Panc1 (cell line): ENCODE data around the gene TYW3. TPM values are rescaled to one million over a fixed set of nuclear protein-coding genes. Genes with fewer than 3 reads are reported as not detected.

Source experiments
- ATAC-seq: fragments of 200-7000 bp; cut with Tn5 transposase; 2 replicates; pipeline ENCODE4 v1.9.1; 2020; ENCODE audit warnings: mild to moderate bottlenecking, moderate library complexity
- BruUV-seq: library from RNA; stranded (reverse); fragments of 400-500 nt; replicated peaks from 2 replicates; lab custom pipeline; 2021; lab: Mats Ljungman, UMichigan
- CTCF ChIA-PET: fragments of 300-600 bp; sonication (Branson Sonifier 250); formaldehyde crosslinking; loops from one replicate; lab custom pipeline; 2022; ENCODE audit warnings: antibody characterized with exemption; lab: Charles Lee
- POLR2A ChIA-PET: fragments of 300-600 bp; sonication (Branson Sonifier 250); formaldehyde crosslinking; loops from one replicate; lab custom pipeline; 2022; ENCODE audit warnings: antibody characterized with exemption; lab: Charles Lee
- DNase-seq: peaks from one replicate; pipeline ENCODE4 v3.0.0-alpha.2; 2010; ENCODE audit warnings: low read depth, low spot score
- H3K27ac ChIP-seq: 2 replicates; pipeline ENCODE4 v1.5.1; 2011; ENCODE audit warnings: mild to moderate bottlenecking, low read length, inconsistent platforms
- H3K27me3 ChIP-seq: fragments of 200-500 bp; sonication (Bioruptor generic); 2 replicates; pipeline ENCODE4 v1.6.0; 2014; ENCODE audit warnings: low read length, inconsistent platforms; ENCODE audit not compliant: control insufficient read depth, insufficient read depth
- H3K36me3 ChIP-seq: fragments of 200-500 bp; sonication (Bioruptor generic); 2 replicates; pipeline ENCODE4 v1.5.1; 2014; ENCODE audit warnings: inconsistent platforms, mild to moderate bottlenecking, low read length, moderate library complexity; ENCODE audit not compliant: control insufficient read depth, insufficient read depth
- H3K4me1 ChIP-seq: 2 replicates; pipeline ENCODE4 v1.5.1; 2011; ENCODE audit warnings: inconsistent platforms, mild to moderate bottlenecking, low read length, moderate library complexity; ENCODE audit not compliant: control insufficient read depth, insufficient read depth
- H3K4me3 ChIP-seq, 2 experiments: 2 replicates each; pipeline ENCODE4 v1.5.1; 2011 to 2012; ENCODE audit warnings: low read depth in 2 of 2, low read length in 2 of 2, mild to moderate bottlenecking in 2 of 2, inconsistent platforms in 1 of 2, moderate library complexity in 1 of 2
- H3K9me3 ChIP-seq: fragments of 200-500 bp; sonication (Bioruptor generic); 2 replicates; pipeline ENCODE4 v1.5.1; 2014; ENCODE audit warnings: low read depth, mild to moderate bottlenecking, inconsistent platforms, low read length, moderate library complexity; ENCODE audit not compliant: control insufficient read depth, insufficient read depth
- POLR2AphosphoS5 ChIP-seq: IDR thresholded peaks from 2 replicates; pipeline ENCODE4 v1.6.1; 2012; ENCODE audit warnings: mild to moderate bottlenecking, low read depth, low read length, moderate library complexity
- SIN3A ChIP-seq: IDR thresholded peaks from 2 replicates; pipeline ENCODE4 v1.6.1; 2012; ENCODE audit warnings: low read depth, mild to moderate bottlenecking, low read length, moderate library complexity, borderline replicate concordance; ENCODE audit not compliant: insufficient read depth
- TCF7L2 ChIP-seq: IDR thresholded peaks from 2 replicates; pipeline ENCODE4 v1.6.1; 2011; ENCODE audit warnings: mild to moderate bottlenecking, low read depth, low read length, inconsistent platforms
- in situ Hi-C: cut with HindIII; loops from 2 replicates; pipeline ENCODE4 v1.10.0; 2016; ENCODE audit warnings: low sequenced_read_pairs, low pct_unique_long_range_greater_than_20kb
- intact Hi-C: fragments of 100-400 bp; cut with micrococcal nuclease; formaldehyde crosslinking; loops from one replicate; pipeline ENCODE4 v1.10.0; 2022; ENCODE audit not compliant: unreplicated experiment
- total RNA-seq: library from RNA; stranded (reverse); gene quantifications from one replicate; pipeline ENCODE4 v1.2.1, GENCODE V29; 2021; ENCODE audit not compliant: unreplicated experiment
- TF ChIP-seq, protein P1 (sequence below), 2 experiments: IDR thresholded peaks; 2 replicates each; pipeline ENCODE4 v1.6.1; 2011 to 2012; ENCODE audit warnings: low read depth in 2 of 2, control low read depth in 1 of 2, low read length in 1 of 2, mild to moderate bottlenecking in 1 of 2, moderate library complexity in 1 of 2; ENCODE audit not compliant: insufficient read depth in 1 of 2
- TF ChIP-seq, protein P2 (sequence below): fragments of 450-650 bp; IDR thresholded peaks from 2 replicates; pipeline ENCODE4 v1.5.1; 2017; ENCODE audit warnings: mild to moderate bottlenecking

The TYW3 gene
- total RNA-seq, 1 experiment from 2014 or later = 20.0 TPM

DNA sequence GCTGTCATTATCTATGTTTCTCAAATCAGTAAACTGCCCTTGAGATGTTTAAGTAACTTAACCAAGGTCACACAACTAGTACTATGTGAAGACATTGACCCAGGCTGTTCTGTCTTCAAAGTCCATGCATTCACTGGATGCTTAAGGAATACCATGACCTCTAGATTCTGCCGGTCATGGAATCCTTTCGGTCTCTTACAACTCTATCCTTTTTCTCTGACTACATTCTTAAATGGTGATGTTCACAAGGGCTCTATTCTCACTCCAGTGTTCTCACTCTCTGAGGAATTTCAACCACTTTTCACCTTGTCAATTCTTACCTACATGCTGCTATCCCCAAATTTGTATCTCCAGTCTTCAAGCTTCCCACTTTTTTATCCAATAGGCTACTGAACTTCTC, 15.3 kb upstream of the TYW3 start:
- H3K36me3 ChIP-seq = peaks cover 2% of the 10 kb centered on the region; the same call in 1 of the 2 replicates
- ChIA-PET POLR2A (no interaction called here), CTCF (no interaction called here)
- H3K27me3 ChIP-seq = no peaks in the 10 kb centered on the region
- no peaks in the 10 kb centered on the region for H3K9me3 ChIP-seq
- in situ Hi-C loops = no loop called here
- no peaks in the 10 kb centered on the region for H3K4me1 ChIP-seq
- DNase-seq (no peak), ATAC-seq (no peak)
- H3K4me3 ChIP-seq = no peak overlapping the region
- TF ChIP-seq TCF7L2 (no peak), SIN3A (no peak), POLR2AphosphoS5 (no peak)
- TF ChIP-seq, protein P1, sequence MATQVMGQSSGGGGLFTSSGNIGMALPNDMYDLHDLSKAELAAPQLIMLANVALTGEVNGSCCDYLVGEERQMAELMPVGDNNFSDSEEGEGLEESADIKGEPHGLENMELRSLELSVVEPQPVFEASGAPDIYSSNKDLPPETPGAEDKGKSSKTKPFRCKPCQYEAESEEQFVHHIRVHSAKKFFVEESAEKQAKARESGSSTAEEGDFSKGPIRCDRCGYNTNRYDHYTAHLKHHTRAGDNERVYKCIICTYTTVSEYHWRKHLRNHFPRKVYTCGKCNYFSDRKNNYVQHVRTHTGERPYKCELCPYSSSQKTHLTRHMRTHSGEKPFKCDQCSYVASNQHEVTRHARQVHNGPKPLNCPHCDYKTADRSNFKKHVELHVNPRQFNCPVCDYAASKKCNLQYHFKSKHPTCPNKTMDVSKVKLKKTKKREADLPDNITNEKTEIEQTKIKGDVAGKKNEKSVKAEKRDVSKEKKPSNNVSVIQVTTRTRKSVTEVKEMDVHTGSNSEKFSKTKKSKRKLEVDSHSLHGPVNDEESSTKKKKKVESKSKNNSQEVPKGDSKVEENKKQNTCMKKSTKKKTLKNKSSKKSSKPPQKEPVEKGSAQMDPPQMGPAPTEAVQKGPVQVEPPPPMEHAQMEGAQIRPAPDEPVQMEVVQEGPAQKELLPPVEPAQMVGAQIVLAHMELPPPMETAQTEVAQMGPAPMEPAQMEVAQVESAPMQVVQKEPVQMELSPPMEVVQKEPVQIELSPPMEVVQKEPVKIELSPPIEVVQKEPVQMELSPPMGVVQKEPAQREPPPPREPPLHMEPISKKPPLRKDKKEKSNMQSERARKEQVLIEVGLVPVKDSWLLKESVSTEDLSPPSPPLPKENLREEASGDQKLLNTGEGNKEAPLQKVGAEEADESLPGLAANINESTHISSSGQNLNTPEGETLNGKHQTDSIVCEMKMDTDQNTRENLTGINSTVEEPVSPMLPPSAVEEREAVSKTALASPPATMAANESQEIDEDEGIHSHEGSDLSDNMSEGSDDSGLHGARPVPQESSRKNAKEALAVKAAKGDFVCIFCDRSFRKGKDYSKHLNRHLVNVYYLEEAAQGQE (IDR thresholded peaks at IDR 0.05; ENCODE audit: insufficient read depth in 1 of 2, low read depth in 2 of 2, low read length in 1 of 2) = no peak
- TF ChIP-seq, protein P2, sequence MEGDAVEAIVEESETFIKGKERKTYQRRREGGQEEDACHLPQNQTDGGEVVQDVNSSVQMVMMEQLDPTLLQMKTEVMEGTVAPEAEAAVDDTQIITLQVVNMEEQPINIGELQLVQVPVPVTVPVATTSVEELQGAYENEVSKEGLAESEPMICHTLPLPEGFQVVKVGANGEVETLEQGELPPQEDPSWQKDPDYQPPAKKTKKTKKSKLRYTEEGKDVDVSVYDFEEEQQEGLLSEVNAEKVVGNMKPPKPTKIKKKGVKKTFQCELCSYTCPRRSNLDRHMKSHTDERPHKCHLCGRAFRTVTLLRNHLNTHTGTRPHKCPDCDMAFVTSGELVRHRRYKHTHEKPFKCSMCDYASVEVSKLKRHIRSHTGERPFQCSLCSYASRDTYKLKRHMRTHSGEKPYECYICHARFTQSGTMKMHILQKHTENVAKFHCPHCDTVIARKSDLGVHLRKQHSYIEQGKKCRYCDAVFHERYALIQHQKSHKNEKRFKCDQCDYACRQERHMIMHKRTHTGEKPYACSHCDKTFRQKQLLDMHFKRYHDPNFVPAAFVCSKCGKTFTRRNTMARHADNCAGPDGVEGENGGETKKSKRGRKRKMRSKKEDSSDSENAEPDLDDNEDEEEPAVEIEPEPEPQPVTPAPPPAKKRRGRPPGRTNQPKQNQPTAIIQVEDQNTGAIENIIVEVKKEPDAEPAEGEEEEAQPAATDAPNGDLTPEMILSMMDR = no peak
- BruUV-seq = no TSS peak
- H3K27ac ChIP-seq = no peak overlapping the region
- intact Hi-C loops = no loop called here

DNA sequence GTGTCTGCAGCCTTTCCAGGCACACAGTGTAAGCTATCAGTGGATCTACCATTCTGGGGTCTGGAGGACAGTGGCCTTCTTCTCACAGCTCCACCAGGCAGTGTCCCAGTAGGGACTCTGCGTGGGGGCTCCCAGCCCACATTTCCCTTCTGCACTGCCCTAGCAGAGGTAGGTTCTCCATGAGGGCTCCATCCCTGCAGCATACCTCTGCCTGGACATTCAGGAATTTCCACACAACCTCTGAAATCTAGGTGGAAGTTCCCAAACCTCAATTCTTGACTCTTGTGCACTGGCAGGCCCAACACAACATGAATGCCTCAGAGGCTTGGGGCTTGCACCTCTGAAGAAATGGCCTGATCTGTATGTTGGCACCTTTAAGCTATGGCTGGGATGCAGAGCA, 6.9 kb upstream of the TYW3 start:
- in situ Hi-C loops = no loop called here
- ChIA-PET POLR2A (no interaction called here), CTCF (no interaction called here)
- Histone ChIP-seq H3K36me3 (0 out of 2 replicates have a peak, but pooled peaks cover 2% of the 10 kb centered on the region), H3K9me3 (peaks cover 2% of the 10 kb centered on the region; the same call in 1 of the 2 replicates), H3K4me3 (no peak overlapping the region), H3K27ac (no peak overlapping the region), H3K4me1 (no peaks in the 10 kb centered on the region), H3K27me3 (no peaks in the 10 kb centered on the region)
- intact Hi-C loops = no loop called here
- DNase-seq (no peak), ATAC-seq (no peak)
- TF ChIP-seq SIN3A (no peak), POLR2AphosphoS5 (no peak), TCF7L2 (no peak)
- TF ChIP-seq, protein P2 = no peak
- BruUV-seq = no TSS peak
